A549 (cell line): ENCODE data around the gene ZFX. TPM values are rescaled to one million over a fixed set of nuclear protein-coding genes. Genes with fewer than 3 reads are reported as not detected.
A peak's percentile ranks its signal among the peaks of the same experiment; 100 is the strongest.

Source experiments
- ATAC-seq, 2 experiments: fragments of 200-7000 bp in 1 of 2; fragments of >200 bp in 1 of 2; cut with Nextera tagmentation in 1 of 2; cut with Tn5 transposase in 1 of 2; 3 replicates each; pipeline versions ENCODE4 v1.8.0 to v1.9.1; 2018 to 2020; ENCODE audit warnings: mild to moderate bottlenecking in 1 of 2, moderate library complexity in 1 of 2
- CTCF ChIA-PET: fragments of 300-600 bp; sonication (Branson Sonifier 250); formaldehyde crosslinking; extraction: SDS; loops from one replicate; lab custom pipeline; 2021; ENCODE audit warnings: antibody characterized with exemption, inconsistent platforms; lab: Yijun Ruan, JAX
- POLR2A ChIA-PET: fragments of 350-600 bp; formaldehyde crosslinking; extraction: SDS; loops from one replicate; lab custom pipeline; 2021; ENCODE audit warnings: antibody characterized with exemption, inconsistent platforms; lab: Yijun Ruan, JAX
- DNase-seq, 2 experiments: peaks; one replicate each; pipeline versions ENCODE4 v3.0.0 to v3.0.0-alpha.2; 2011 to 2016; ENCODE audit warnings: low read depth in 1 of 2, low spot score in 1 of 2
- FAIRE-seq: peaks from 2 replicates; lab custom pipeline; 2011; peaks lifted over from hg19 to GRCh38; lab: Jason Lieb, UNC
- H3K27ac ChIP-seq, 2 experiments: fragments of >200 bp; sonication (Bioruptor Twin); formaldehyde crosslinking; 3 replicates each; pipeline ENCODE4 v1.5.1; 2016 to 2017
- H3K4me1 ChIP-seq: fragments of >200 bp; sonication (Bioruptor Twin); formaldehyde crosslinking; 3 replicates; pipeline ENCODE4 v1.6.1; 2016
- H3K4me2 ChIP-seq: fragments of >200 bp; sonication (Bioruptor Twin); formaldehyde crosslinking; 3 replicates; pipeline ENCODE4 v1.6.1; 2016
- H3K4me3 ChIP-seq: fragments of >200 bp; sonication (Bioruptor Twin); formaldehyde crosslinking; 3 replicates; pipeline ENCODE4 v1.5.1; 2016
- H3K9me3 ChIP-seq: fragments of >200 bp; sonication (Bioruptor Twin); formaldehyde crosslinking; 3 replicates; pipeline ENCODE4 v1.6.1; 2016
- BHLHE40 ChIP-seq: IDR thresholded peaks from 2 replicates; pipeline ENCODE4 v1.6.1; 2012; ENCODE audit warnings: low read depth, low read length, inconsistent platforms
- CHD2 ChIP-seq: fragments of 150-350 bp; IDR thresholded peaks from 2 replicates; pipeline ENCODE4 v1.6.1; 2014; ENCODE audit warnings: low read length; ENCODE audit not compliant: partially characterized antibody
- CHD4 ChIP-seq: fragments of 200-600 bp; sonication (generic); IDR thresholded peaks from 2 replicates; pipeline ENCODE4 v1.6.1; 2016; ENCODE audit warnings: antibody characterized with exemption, mild to moderate bottlenecking, borderline replicate concordance
- EHMT2 ChIP-seq: fragments of 200-600 bp; sonication (generic); IDR thresholded peaks from 2 replicates; pipeline ENCODE4 v1.6.1; 2016; ENCODE audit warnings: antibody characterized with exemption, low read depth, mild to moderate bottlenecking, moderate library complexity
- EP300 ChIP-seq, 2 experiments: fragments of >200 bp; sonication (Bioruptor Twin); formaldehyde crosslinking; IDR thresholded peaks; 2 replicates in 1 of 2; 3 replicates in 1 of 2; pipeline ENCODE4 v1.6.1; 2016 to 2017
- FOSB ChIP-seq: fragments of 250-450 bp; sonication (Bioruptor Pico); IDR thresholded peaks from 2 replicates; pipeline ENCODE4 v1.5.0; 2020; ENCODE audit warnings: mild to moderate bottlenecking, moderate library complexity
- HDAC2 ChIP-seq: fragments of 200-600 bp; sonication (generic); IDR thresholded peaks from 2 replicates; pipeline ENCODE4 v1.6.1; 2016
- HEYL ChIP-seq: fragments of 250-450 bp; sonication (Bioruptor Pico); IDR thresholded peaks from 2 replicates; pipeline ENCODE4 v1.8.0; 2021; ENCODE audit warnings: mild to moderate bottlenecking, moderate library complexity
- HOXB5 ChIP-seq: fragments of 250-450 bp; sonication (Bioruptor Pico); IDR thresholded peaks from 2 replicates; pipeline ENCODE4 v1.5.0; 2020; ENCODE audit warnings: mild to moderate bottlenecking, moderate library complexity
- JUN ChIP-seq, 2 experiments: fragments of >200 bp; sonication (Bioruptor Twin); formaldehyde crosslinking; IDR thresholded peaks; 2 replicates in 1 of 2; 3 replicates in 1 of 2; pipeline ENCODE4 v1.6.1; 2016 to 2017
- KDM5A ChIP-seq: fragments of 200-600 bp; sonication (generic); IDR thresholded peaks from 2 replicates; pipeline ENCODE4 v1.6.1; 2016; ENCODE audit warnings: antibody characterized with exemption, mild to moderate bottlenecking
- MAZ ChIP-seq: fragments of 150-350 bp; IDR thresholded peaks from 2 replicates; pipeline ENCODE4 v1.6.1; 2014; ENCODE audit warnings: antibody characterized with exemption, low read depth, low read length, borderline replicate concordance
- MYC ChIP-seq: IDR thresholded peaks from 2 replicates; pipeline ENCODE4 v1.6.1; 2012; ENCODE audit warnings: mild to moderate bottlenecking, inconsistent platforms, low read length, improper control_type of control experiment, borderline replicate concordance
- NPAS2 ChIP-seq: fragments of 250-450 bp; sonication (Bioruptor Pico); IDR thresholded peaks from 2 replicates; pipeline ENCODE4 v1.8.0; 2022; ENCODE audit warnings: mild to moderate bottlenecking, moderate library complexity, borderline replicate concordance
- NR3C1 ChIP-seq: fragments of >200 bp; sonication (Bioruptor Twin); formaldehyde crosslinking; IDR thresholded peaks from 3 replicates; pipeline ENCODE4 v1.6.1; 2017
- PHF8 ChIP-seq: fragments of 200-600 bp; sonication (generic); IDR thresholded peaks from 2 replicates; pipeline ENCODE4 v1.6.1; 2016; ENCODE audit warnings: low read depth, mild to moderate bottlenecking, antibody characterized with exemption, moderate library complexity, borderline replicate concordance
- RCOR1 ChIP-seq: fragments of 150-350 bp; IDR thresholded peaks from 2 replicates; pipeline ENCODE4 v1.6.1; 2014; ENCODE audit warnings: antibody characterized with exemption, low read length, low read depth
- RFX5 ChIP-seq: fragments of 450-650 bp; IDR thresholded peaks from 2 replicates; pipeline ENCODE4 v1.7.1; 2014; ENCODE audit warnings: antibody characterized with exemption, mild to moderate bottlenecking, moderate library complexity
- RNF2 ChIP-seq: fragments of 200-600 bp; sonication (generic); IDR thresholded peaks from 2 replicates; pipeline ENCODE4 v1.6.1; 2016; ENCODE audit warnings: low read depth, mild to moderate bottlenecking, antibody characterized with exemption, moderate library complexity, borderline replicate concordance
- SMC3 ChIP-seq: fragments of >200 bp; sonication (Bioruptor Twin); formaldehyde crosslinking; IDR thresholded peaks from 3 replicates; pipeline ENCODE4 v1.6.1; 2018; ENCODE audit warnings: inconsistent platforms
- TFCP2L1 ChIP-seq: fragments of 250-450 bp; sonication (Bioruptor Pico); IDR thresholded peaks from 2 replicates; pipeline ENCODE4 v1.5.0; 2021; ENCODE audit warnings: mild to moderate bottlenecking
- TP53 ChIP-seq: fragments of 250-450 bp; sonication (Bioruptor Pico); IDR thresholded peaks from 2 replicates; pipeline ENCODE4 v1.5.0; 2021; ENCODE audit warnings: mild to moderate bottlenecking, moderate library complexity
- ZC3H11A ChIP-seq: fragments of 450-650 bp; IDR thresholded peaks from 2 replicates; pipeline ENCODE4 v1.6.1; 2014; ENCODE audit warnings: antibody characterized with exemption, mild to moderate bottlenecking
- ZFP36 ChIP-seq: fragments of 450-650 bp; IDR thresholded peaks from 2 replicates; pipeline ENCODE4 v1.6.1; 2014; ENCODE audit warnings: borderline replicate concordance; ENCODE audit not compliant: partially characterized antibody
- ZSCAN20 ChIP-seq: fragments of 250-450 bp; sonication (Bioruptor Pico); IDR thresholded peaks from 2 replicates; pipeline ENCODE4 v1.8.0; 2022; ENCODE audit warnings: mild to moderate bottlenecking, moderate library complexity
- WGBS: methylation state at CpG from one replicate; pipeline ENCODE4 v1.1.6; 2017; ENCODE audit errors: missing lambda C conversion rate; 5-methylcytosine and 5-hydroxymethylcytosine counted together
- polyA plus RNA-seq, 4 experiments: library from polyadenylated mRNA; depleted of rRNA in 3 of 4; stranded (reverse); fragments of >200 nt; fragmentation: RNase III in 1 of 4; extraction: RNeasy Plus Mini Kit Qiagen cat#74134 plus additional on column Dnase treatment in 1 of 4; gene quantifications; 2 replicates in 3 of 4; 3 replicates in 1 of 4; pipeline ENCODE4 v1.2.3, GENCODE V29; 2011 to 2017
- TF ChIP-seq, protein P1 (sequence below): fragments of 200-600 bp; sonication (generic); IDR thresholded peaks from 2 replicates; pipeline ENCODE4 v1.6.1; 2016; ENCODE audit warnings: antibody characterized with exemption, mild to moderate bottlenecking, moderate library complexity
- TF ChIP-seq, protein P2 (sequence below): fragments of 450-650 bp; IDR thresholded peaks from 2 replicates; pipeline ENCODE4 v1.6.1; 2014; ENCODE audit warnings: antibody characterized with exemption
- TF ChIP-seq, protein P3 (sequence below): fragments of >200 bp; sonication (Bioruptor Twin); formaldehyde crosslinking; IDR thresholded peaks from 3 replicates; pipeline ENCODE4 v1.5.1; 2016
- TF ChIP-seq, protein P4 (sequence below): fragments of 150-350 bp; IDR thresholded peaks from 2 replicates; pipeline ENCODE4 v1.6.1; 2014; ENCODE audit warnings: low read depth, mild to moderate bottlenecking, low read length
- TF ChIP-seq, protein P5 (sequence below): fragments of >200 bp; sonication (Bioruptor Twin); formaldehyde crosslinking; IDR thresholded peaks from 2 replicates; pipeline ENCODE4 v1.6.1; 2016
- TF ChIP-seq, protein P6 (sequence below): IDR thresholded peaks from 2 replicates; pipeline ENCODE4 v1.6.1; 2012

The ZFX gene
- polyA plus RNA-seq, 2 of the 4 experiments (the other 2 are of a cell fraction): 18.1 to 30.1 TPM

DNA sequence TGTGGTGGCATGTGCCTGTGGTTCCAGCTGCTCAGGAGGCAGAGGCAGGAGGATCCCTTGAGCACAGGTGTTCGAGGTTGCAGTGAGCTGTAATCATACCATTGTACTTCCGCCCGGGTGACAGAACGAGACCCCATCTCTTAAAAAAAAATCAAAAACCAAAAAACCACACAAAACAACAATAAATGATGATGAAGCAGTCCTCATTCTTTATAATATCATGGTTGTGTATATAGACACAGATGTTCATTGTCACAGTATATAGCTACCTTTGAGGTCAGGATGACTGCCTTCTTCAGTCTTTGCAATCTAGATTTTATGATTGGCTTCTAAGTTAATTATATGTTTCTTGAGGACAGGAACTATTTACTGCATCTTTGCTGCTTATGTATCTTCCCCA is 37.0 kb downstream of the ZFX start:
- Histone ChIP-seq H3K4me1 (peaks cover 54% of the 10 kb centered on the region), H3K27ac (no peak overlapping the region), H3K4me3 (no peak overlapping the region), H3K9me3 (no peaks in the 10 kb centered on the region), H3K4me2 (no peak overlapping the region)
- 95% methylated on average over 4 of the region's 4 CpGs for WGBS
- no peak for ATAC-seq
- DNase-seq: no peak
- ChIA-PET POLR2A (no interaction called here), CTCF (interaction anchor here (0.9 to 1.9 kb wide), 4 partner anchors 15 to 104 kb away, joined by 3 to 5 read pairs (median 4); no protein-coding TSS in a partner anchor)
- peak; percentile 39 for FAIRE-seq
- TF ChIP-seq ZC3H11A: no peak
- no peak for TF ChIP-seq ZSCAN20 (CRISPR knock-in tag)
- TF ChIP-seq CHD4: no peak
- TF ChIP-seq NPAS2 (CRISPR knock-in tag): no peak
- no peak for TF ChIP-seq EP300 (IDR thresholded peaks at IDR 0.05)
- TF ChIP-seq HOXB5 (CRISPR knock-in tag): no peak
- no peak for TF ChIP-seq EHMT2
- TF ChIP-seq, protein P1, sequence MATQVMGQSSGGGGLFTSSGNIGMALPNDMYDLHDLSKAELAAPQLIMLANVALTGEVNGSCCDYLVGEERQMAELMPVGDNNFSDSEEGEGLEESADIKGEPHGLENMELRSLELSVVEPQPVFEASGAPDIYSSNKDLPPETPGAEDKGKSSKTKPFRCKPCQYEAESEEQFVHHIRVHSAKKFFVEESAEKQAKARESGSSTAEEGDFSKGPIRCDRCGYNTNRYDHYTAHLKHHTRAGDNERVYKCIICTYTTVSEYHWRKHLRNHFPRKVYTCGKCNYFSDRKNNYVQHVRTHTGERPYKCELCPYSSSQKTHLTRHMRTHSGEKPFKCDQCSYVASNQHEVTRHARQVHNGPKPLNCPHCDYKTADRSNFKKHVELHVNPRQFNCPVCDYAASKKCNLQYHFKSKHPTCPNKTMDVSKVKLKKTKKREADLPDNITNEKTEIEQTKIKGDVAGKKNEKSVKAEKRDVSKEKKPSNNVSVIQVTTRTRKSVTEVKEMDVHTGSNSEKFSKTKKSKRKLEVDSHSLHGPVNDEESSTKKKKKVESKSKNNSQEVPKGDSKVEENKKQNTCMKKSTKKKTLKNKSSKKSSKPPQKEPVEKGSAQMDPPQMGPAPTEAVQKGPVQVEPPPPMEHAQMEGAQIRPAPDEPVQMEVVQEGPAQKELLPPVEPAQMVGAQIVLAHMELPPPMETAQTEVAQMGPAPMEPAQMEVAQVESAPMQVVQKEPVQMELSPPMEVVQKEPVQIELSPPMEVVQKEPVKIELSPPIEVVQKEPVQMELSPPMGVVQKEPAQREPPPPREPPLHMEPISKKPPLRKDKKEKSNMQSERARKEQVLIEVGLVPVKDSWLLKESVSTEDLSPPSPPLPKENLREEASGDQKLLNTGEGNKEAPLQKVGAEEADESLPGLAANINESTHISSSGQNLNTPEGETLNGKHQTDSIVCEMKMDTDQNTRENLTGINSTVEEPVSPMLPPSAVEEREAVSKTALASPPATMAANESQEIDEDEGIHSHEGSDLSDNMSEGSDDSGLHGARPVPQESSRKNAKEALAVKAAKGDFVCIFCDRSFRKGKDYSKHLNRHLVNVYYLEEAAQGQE: no peak
- TF ChIP-seq SMC3: no peak
- TF ChIP-seq PHF8: no peak
- TF ChIP-seq FOSB: no peak
- TF ChIP-seq ZFP36: no peak
- TF ChIP-seq, protein P2, sequence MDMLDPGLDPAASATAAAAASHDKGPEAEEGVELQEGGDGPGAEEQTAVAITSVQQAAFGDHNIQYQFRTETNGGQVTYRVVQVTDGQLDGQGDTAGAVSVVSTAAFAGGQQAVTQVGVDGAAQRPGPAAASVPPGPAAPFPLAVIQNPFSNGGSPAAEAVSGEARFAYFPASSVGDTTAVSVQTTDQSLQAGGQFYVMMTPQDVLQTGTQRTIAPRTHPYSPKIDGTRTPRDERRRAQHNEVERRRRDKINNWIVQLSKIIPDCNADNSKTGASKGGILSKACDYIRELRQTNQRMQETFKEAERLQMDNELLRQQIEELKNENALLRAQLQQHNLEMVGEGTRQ: no peak
- TF ChIP-seq MYC: no peak
- TF ChIP-seq HEYL (CRISPR knock-in tag): no peak
- TF ChIP-seq CHD2: no peak
- TF ChIP-seq RNF2: no peak

DNA sequence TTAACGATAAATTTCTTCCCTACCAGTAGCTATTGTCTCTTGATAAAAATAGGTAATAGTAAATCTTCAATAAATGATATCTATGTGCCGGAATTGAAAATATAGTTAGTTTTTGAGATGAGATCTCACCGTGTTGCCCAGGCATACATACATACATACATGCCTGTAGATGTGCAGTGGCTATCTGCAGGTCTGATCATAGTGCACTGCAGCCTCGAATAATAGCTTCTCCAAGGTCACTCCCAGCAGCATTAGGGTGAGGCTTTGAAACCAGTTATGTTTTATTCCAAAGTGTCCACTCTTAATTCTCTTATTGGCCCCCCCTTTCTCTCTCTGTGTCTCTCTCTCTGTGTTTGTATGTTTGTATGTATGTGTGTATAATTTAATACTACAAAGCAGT is 37.5 kb downstream of the ZFX start:
- Histone ChIP-seq H3K9me3 (no peaks in the 10 kb centered on the region), H3K4me1 (peaks cover 53% of the 10 kb centered on the region), H3K27ac (no peak overlapping the region), H3K4me2 (peak overlapping the region; percentile 43), H3K4me3 (no peak overlapping the region)
- DNase-seq (no peak), FAIRE-seq (no peak), ATAC-seq (peak; percentile 39 to 53; a peak in 4 of 6 replicates)
- WGBS: 58% methylated on average over 4 of the region's 4 CpGs
- CTCF ChIA-PET: interaction anchor here (0.9 to 1.9 kb wide), 4 partner anchors 16 to 105 kb away, joined by 3 to 5 read pairs (median 4); no protein-coding TSS in a partner anchor
- POLR2A ChIA-PET: no interaction called here
- TF ChIP-seq HDAC2 (no peak), KDM5A (no peak), MAZ (no peak), FOSB (no peak), BHLHE40 (no peak), PHF8 (no peak), RCOR1 (no peak), ZC3H11A (no peak), TP53 (no peak), NR3C1 (no peak), CHD2 (no peak), TFCP2L1 (CRISPR knock-in tag) (no peak), RFX5 (no peak), CHD4 (no peak), JUN (IDR thresholded peaks at IDR 0.05) (no peak)
- TF ChIP-seq, protein P3, sequence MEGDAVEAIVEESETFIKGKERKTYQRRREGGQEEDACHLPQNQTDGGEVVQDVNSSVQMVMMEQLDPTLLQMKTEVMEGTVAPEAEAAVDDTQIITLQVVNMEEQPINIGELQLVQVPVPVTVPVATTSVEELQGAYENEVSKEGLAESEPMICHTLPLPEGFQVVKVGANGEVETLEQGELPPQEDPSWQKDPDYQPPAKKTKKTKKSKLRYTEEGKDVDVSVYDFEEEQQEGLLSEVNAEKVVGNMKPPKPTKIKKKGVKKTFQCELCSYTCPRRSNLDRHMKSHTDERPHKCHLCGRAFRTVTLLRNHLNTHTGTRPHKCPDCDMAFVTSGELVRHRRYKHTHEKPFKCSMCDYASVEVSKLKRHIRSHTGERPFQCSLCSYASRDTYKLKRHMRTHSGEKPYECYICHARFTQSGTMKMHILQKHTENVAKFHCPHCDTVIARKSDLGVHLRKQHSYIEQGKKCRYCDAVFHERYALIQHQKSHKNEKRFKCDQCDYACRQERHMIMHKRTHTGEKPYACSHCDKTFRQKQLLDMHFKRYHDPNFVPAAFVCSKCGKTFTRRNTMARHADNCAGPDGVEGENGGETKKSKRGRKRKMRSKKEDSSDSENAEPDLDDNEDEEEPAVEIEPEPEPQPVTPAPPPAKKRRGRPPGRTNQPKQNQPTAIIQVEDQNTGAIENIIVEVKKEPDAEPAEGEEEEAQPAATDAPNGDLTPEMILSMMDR: no peak
- TF ChIP-seq, protein P4, sequence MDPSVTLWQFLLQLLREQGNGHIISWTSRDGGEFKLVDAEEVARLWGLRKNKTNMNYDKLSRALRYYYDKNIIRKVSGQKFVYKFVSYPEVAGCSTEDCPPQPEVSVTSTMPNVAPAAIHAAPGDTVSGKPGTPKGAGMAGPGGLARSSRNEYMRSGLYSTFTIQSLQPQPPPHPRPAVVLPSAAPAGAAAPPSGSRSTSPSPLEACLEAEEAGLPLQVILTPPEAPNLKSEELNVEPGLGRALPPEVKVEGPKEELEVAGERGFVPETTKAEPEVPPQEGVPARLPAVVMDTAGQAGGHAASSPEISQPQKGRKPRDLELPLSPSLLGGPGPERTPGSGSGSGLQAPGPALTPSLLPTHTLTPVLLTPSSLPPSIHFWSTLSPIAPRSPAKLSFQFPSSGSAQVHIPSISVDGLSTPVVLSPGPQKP: no peak
- TF ChIP-seq, protein P5, sequence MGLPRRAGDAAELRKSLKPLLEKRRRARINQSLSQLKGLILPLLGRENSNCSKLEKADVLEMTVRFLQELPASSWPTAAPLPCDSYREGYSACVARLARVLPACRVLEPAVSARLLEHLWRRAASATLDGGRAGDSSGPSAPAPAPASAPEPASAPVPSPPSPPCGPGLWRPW: no peak
- TF ChIP-seq, protein P6, sequence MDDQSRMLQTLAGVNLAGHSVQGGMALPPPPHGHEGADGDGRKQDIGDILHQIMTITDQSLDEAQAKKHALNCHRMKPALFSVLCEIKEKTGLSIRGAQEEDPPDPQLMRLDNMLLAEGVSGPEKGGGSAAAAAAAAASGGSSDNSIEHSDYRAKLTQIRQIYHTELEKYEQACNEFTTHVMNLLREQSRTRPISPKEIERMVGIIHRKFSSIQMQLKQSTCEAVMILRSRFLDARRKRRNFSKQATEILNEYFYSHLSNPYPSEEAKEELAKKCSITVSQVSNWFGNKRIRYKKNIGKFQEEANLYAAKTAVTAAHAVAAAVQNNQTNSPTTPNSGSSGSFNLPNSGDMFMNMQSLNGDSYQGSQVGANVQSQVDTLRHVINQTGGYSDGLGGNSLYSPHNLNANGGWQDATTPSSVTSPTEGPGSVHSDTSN: no peak
